ENCODE data around the gene PRRX1. TPM values are rescaled to one million over a fixed set of nuclear protein-coding genes. Genes with fewer than 3 reads are reported as not detected.

PRRX1 gene
- total and polyA plus RNA-seq, 4 donors, result 7.7 to 37.5 (median 13.9) TPM

DNA sequence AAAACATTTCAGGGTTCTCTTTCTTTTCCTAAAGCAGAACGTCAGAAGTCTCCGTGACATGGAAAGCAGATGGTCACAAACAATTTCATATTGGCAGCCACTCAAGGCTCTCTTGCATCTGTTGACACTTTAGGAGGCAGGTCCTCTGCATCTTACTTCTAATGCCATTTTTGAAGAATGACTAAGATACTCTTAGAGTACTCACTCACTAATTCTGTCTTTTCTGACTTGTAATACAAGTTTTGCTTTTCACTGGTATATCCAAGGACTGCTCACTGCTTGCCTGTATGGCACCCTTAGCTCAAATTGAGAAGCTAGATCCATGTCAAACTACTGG, 68.3 kb downstream of the PRRX1 start:
- no peak for ATAC-seq (ENCODE audit: insufficient read depth, low FRiP score)
- peaks cover 0 to 2% (median 0%) of the 10 kb centered on the region in 5 donors for H3K4me1 ChIP-seq (ENCODE audit: control insufficient read depth in 5 of 5, insufficient read depth in 5 of 5, low read length in 5 of 5)

DNA sequence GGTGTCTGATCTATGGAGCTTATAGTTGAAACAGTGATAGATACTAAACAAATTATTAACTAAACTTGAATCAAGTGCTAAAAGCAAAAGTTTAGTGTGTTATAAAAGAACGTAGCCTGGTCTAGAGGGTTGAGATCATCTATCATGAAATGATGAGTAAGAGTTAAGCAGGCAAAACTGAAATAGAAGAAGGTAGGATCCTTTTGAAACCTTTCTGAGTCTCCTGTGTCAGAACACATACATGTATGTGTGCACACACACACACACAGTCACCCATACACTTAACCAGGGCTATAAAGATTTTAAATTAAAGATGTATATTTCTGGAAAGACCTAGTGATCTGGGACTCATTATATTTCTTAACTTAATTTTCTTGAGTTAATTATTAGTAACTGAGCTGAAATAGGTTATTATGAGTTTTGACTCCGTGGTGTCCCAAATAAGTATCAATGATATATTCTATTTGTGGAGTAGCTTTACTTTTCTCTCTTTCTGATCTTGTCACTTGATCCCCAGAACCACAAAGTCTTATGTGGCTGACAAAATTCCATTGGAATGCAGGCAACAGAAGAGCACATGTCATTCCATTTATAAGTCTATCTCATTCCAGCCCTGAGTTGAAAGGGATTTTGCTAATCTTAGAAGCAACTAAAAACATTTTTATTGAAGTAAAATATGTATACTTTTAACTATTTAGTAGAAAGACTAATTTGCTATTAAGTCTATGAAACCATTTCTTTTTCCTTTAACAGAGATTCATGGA, 70.7 kb downstream of the PRRX1 start:
- Histone ChIP-seq H3K27me3 (ENCODE audit: control insufficient read depth in 3 of 3, insufficient read depth in 3 of 3, low read length in 2 of 3) (no peaks in the 10 kb centered on the region), H3K4me3 (no peak overlapping the region), H3K4me1 (ENCODE audit: control insufficient read depth in 5 of 5, insufficient read depth in 5 of 5, low read length in 5 of 5) (no peaks in the 10 kb centered on the region), H3K9me3 (ENCODE audit: control insufficient read depth in 4 of 4, insufficient read depth in 3 of 4, low read length in 3 of 4) (no peaks in the 10 kb centered on the region), H3K9ac (ENCODE audit: insufficient read depth in 1 of 2, low read length in 2 of 2) (no peak overlapping the region), H3K36me3 (ENCODE audit: control insufficient read depth in 4 of 4, insufficient read depth in 4 of 4, low read length in 4 of 4) (no peaks in the 10 kb centered on the region), H3K27ac (ENCODE audit: low read depth in 1 of 2, low read length in 1 of 2) (no peak overlapping the region)
- WGBS, 2 donors, result 73 to 75% methylated on average over 2 of the region's 2 CpGs
- no peak for DNase-seq
- ATAC-seq (ENCODE audit: insufficient read depth, low FRiP score), result no peak
- TF ChIP-seq, protein P1, sequence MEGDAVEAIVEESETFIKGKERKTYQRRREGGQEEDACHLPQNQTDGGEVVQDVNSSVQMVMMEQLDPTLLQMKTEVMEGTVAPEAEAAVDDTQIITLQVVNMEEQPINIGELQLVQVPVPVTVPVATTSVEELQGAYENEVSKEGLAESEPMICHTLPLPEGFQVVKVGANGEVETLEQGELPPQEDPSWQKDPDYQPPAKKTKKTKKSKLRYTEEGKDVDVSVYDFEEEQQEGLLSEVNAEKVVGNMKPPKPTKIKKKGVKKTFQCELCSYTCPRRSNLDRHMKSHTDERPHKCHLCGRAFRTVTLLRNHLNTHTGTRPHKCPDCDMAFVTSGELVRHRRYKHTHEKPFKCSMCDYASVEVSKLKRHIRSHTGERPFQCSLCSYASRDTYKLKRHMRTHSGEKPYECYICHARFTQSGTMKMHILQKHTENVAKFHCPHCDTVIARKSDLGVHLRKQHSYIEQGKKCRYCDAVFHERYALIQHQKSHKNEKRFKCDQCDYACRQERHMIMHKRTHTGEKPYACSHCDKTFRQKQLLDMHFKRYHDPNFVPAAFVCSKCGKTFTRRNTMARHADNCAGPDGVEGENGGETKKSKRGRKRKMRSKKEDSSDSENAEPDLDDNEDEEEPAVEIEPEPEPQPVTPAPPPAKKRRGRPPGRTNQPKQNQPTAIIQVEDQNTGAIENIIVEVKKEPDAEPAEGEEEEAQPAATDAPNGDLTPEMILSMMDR (IDR thresholded peaks at IDR 0.05; ENCODE audit: control extremely low read depth, extremely low read depth), result no peak

More for the DNA sequence above, 68.3 kb downstream of the PRRX1 start:
- Histone ChIP-seq H3K27ac (ENCODE audit: low read depth in 1 of 2, low read length in 1 of 2) (no peak overlapping the region), H3K36me3 (ENCODE audit: control insufficient read depth in 4 of 4, insufficient read depth in 4 of 4, low read length in 4 of 4) (no peaks in the 10 kb centered on the region), H3K9ac (ENCODE audit: insufficient read depth in 1 of 2, low read length in 2 of 2) (no peak overlapping the region), H3K9me3 (ENCODE audit: control insufficient read depth in 4 of 4, insufficient read depth in 3 of 4, low read length in 3 of 4) (no peaks in the 10 kb centered on the region), H3K4me3 (no peak overlapping the region), H3K27me3 (ENCODE audit: control insufficient read depth in 3 of 3, insufficient read depth in 3 of 3, low read length in 2 of 3) (no peaks in the 10 kb centered on the region)
- DNase-seq, result peak in 1 of 3 donors; percentile 18
- TF ChIP-seq, protein P1 (IDR thresholded peaks at IDR 0.05; ENCODE audit: control extremely low read depth, extremely low read depth), result no peak
- 55 to 63% methylated on average over 2 of the region's 2 CpGs for WGBS, 2 donors

DNA sequence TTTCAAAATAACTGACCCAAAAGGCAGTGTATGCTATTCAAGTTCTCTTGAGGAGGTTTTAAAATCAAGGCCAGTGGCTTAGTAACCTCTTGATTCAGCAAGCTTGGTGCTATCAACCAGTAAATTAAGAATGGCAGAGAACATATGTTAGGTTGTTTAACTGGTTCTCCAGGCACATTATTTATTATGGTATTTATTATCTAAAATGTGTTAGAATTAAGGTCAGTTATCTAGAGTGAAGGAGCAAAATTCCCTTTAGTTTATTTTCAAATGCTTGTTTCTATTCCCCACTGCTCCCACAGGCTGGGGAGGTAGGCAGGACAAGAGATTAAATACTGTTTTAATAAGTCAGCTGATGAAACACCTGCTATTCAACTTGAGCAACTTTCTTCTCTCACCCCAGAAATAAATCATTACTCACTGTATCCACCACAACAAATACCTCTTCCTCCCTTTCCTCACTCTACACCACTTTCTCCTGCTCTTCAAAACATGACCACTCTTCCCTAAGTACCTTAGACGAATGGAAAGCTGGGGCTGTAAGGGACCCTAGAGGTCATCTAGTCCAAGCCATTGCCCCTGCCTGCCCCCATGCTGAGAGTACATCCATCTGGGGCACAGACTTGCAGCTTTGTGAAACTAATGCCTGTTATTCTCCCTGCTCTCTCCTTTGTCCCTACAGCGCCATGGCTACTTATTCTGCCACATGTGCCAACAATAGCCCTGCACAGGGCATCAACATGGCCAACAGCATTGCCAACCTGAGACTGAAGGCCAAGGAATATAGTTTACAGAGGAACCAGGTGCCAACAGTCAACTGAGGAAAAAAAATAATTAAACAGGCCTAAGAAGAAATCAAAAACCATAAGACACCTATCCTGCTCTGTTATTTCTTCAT, 71.7 kb downstream of the PRRX1 start:
- H3K4me3 ChIP-seq, result no peak overlapping the region
- 67 to 69% methylated on average over 2 of the region's 2 CpGs for WGBS, 2 donors
- no peaks in the 10 kb centered on the region for H3K4me1 ChIP-seq (ENCODE audit: control insufficient read depth in 5 of 5, insufficient read depth in 5 of 5, low read length in 5 of 5)
- TF ChIP-seq, protein P1 (IDR thresholded peaks at IDR 0.05; ENCODE audit: control extremely low read depth, extremely low read depth), result no peak
- H3K9me3 ChIP-seq (ENCODE audit: control insufficient read depth in 4 of 4, insufficient read depth in 3 of 4, low read length in 3 of 4), result no peaks in the 10 kb centered on the region
- no peaks in the 10 kb centered on the region for H3K27me3 ChIP-seq (ENCODE audit: control insufficient read depth in 3 of 3, insufficient read depth in 3 of 3, low read length in 2 of 3)
- DNase-seq, result no peak
- no peaks in the 10 kb centered on the region for H3K36me3 ChIP-seq (ENCODE audit: control insufficient read depth in 4 of 4, insufficient read depth in 4 of 4, low read length in 4 of 4)
- ATAC-seq (ENCODE audit: insufficient read depth, low FRiP score), result no peak
- no peak overlapping the region for H3K27ac ChIP-seq (ENCODE audit: low read depth in 1 of 2, low read length in 1 of 2)
- H3K9ac ChIP-seq (ENCODE audit: insufficient read depth in 1 of 2, low read length in 2 of 2), result no peak overlapping the region
